Activated T-helper 17 cell treated with anti-CD3 and anti-CD28 coated beads, Interleukin-2, amount 50 U/mL, for 72 hours (primary cell): ENCODE results near the gene ORC4. TPM values are rescaled to one million over a fixed set of nuclear protein-coding genes. Genes with fewer than 3 reads are reported as not detected.

ENCODE experiments used
- ATAC-seq: fragments of 150-1000 bp; cut with Tn5 transposase; replicated peaks from 2 replicates; pipeline ENCODE4 v1.10.0; 2021; ENCODE audit warnings: mild to moderate bottlenecking, moderate library complexity
- H3K27ac Mint-ChIP-seq: one replicate; pipeline ENCODE4 v1.8.0; 2022; ENCODE audit warnings: mixed read lengths
- H3K27me3 Mint-ChIP-seq: one replicate; pipeline ENCODE4 v1.8.0; 2022; ENCODE audit warnings: mixed read lengths
- H3K36me3 Mint-ChIP-seq: one replicate; pipeline ENCODE4 v1.8.0; 2022; ENCODE audit warnings: low read depth, mild to moderate bottlenecking, mixed read lengths
- H3K4me1 Mint-ChIP-seq: one replicate; pipeline ENCODE4 v1.8.0; 2022; ENCODE audit warnings: mixed read lengths
- H3K4me3 Mint-ChIP-seq: one replicate; pipeline ENCODE4 v1.8.0; 2022; ENCODE audit warnings: mild to moderate bottlenecking, mixed read lengths
- H3K9me3 Mint-ChIP-seq: one replicate; pipeline ENCODE4 v1.8.0; 2022; ENCODE audit warnings: mixed read lengths
- total RNA-seq, 2 donors: library from RNA; stranded (reverse); gene quantifications; one replicate each; pipeline ENCODE4 v1.2.3, GENCODE V29; 2022

ORC4 gene
- 10 to 100 TPM; 31.9 to 32.4 TPM for total RNA-seq

DNA sequence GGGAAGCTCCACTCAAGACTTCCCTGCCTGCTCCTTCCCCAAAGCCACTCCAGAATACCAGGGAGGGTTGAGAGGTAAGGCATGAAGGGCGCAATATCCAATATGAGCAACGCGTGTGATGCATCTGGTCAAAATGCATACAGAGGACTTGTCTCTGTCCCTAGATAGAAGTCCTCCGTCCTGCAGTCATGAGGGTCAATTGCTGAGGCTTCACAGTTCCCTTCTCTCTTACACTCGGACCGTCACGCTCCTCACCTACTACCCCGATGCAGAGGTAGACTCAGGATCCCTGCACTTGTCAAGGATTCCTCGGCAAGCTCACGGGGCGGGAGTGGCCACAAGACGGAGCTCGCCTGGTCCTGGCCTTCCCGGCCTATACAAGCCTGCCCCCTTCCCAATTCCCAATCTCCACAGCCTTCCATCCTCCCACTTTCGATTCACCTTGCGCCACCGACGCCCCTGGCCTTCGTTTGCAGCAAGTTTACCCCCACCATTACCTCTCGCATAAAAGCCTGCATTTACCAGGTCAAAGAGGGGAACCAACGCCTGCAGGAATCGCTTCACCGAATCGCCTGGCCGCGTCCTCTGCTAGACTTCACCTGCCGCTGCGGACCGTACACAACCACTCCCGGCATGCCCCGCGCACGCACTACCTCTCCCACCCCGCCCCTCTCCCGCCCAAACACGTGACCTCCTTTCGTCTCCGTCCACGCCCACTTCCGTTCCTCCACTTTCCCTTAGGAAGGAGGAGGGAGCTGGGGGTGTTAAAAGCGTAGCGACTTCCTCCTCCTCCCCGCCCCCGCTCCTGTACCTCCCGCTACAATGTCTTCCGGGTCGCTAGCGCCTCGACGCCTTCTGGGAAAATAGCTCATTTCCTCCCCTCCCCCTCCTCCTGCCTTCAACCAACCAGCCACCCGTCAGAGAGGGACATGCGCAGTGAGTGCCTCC is at the start of gene ORC4:
TSS of gene ORC4 (minus strand) at position 627 of the 948 bp plus-strand sequence. CDS start 44,779 bp downstream, outside the sequence.
- peak within 1 kb of the TSS; percentile 85 for H3K27ac Mint-ChIP-seq
- H3K4me1 Mint-ChIP-seq, result peaks cover 24% of the 10 kb centered on the region
- ATAC-seq, result peak; percentile 91
- H3K36me3 Mint-ChIP-seq, result peaks cover 10% of the 10 kb centered on the region
- H3K4me3 Mint-ChIP-seq, result peak within 1 kb of the TSS; percentile 88
- H3K9me3 Mint-ChIP-seq, result no peaks in the 10 kb centered on the region
- H3K27me3 Mint-ChIP-seq, result no peaks in the 10 kb centered on the region

DNA sequence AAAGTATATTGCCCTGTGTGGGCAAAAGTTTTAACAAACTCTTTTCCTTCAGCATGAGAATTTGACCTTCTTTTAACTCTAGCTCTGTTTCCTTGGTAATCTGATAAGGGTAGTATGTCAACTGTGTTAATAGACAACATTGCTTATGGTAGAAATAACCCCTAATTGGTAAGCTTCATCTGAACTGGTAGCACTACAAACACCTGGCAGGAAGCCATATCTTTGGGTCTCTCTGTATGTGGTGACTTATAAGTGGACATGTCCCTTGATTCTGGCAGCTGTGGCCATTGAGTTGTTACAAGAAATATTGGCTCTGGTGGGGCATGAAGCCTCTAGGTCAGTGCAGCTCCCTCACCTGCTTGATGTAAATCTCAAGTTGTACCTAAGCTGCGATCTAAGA is 47.3 kb upstream of the ORC4 start:
- Mint-ChIP-seq H3K36me3 (no peaks in the 10 kb centered on the region), H3K4me3 (no peak overlapping the region), H3K4me1 (no peaks in the 10 kb centered on the region), H3K9me3 (no peaks in the 10 kb centered on the region), H3K27ac (no peak overlapping the region), H3K27me3 (no peaks in the 10 kb centered on the region)
- ATAC-seq, result no peak

DNA sequence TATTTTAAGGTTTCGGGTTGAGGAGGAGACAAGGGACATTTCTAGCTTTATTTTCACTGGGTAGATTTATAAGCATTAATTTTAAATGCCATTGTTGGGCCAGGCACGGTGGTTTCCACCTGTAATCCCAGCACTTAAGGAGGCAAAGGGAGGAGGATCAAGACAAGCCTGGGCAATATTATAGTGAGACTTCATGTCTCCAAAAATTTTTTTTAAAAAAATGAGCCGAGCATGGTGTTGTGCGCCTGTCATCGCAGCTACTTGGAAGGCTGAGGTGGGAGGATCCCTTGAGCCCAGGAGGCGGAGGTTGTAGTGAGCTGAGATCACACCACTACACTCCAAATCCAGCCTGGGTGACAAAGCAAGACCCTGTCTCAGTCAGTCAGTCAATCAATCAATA is 45.4 kb upstream of the ORC4 start:
- Mint-ChIP-seq H3K36me3 (no peaks in the 10 kb centered on the region), H3K27ac (no peak overlapping the region), H3K4me3 (no peak overlapping the region), H3K9me3 (no peaks in the 10 kb centered on the region), H3K27me3 (no peaks in the 10 kb centered on the region), H3K4me1 (no peaks in the 10 kb centered on the region)
- ATAC-seq, result no peak

DNA sequence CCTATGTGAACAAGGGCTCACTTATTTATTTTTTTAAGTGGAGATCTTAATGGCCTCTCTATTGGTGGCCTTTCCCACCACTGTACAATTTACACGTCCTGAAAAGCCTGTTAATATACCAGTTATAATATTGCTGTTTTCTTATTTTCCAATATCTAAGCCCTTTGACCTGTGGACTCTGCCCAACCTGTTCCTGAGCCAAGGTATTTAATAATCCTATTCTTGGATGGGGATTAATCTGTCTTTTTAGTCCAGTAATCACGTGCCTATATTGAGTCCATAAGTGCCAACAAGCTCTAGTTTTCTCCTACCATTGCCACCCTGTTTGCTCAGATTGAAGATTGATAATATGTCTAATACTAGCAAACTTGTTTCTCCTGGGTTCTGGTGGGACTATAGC is 43.1 kb upstream of the ORC4 start:
- H3K4me3 Mint-ChIP-seq, result no peak overlapping the region
- no peaks in the 10 kb centered on the region for H3K4me1 Mint-ChIP-seq
- H3K9me3 Mint-ChIP-seq, result no peaks in the 10 kb centered on the region
- H3K27me3 Mint-ChIP-seq, result no peaks in the 10 kb centered on the region
- ATAC-seq, result no peak
- no peaks in the 10 kb centered on the region for H3K36me3 Mint-ChIP-seq
- H3K27ac Mint-ChIP-seq, result no peak overlapping the region

DNA sequence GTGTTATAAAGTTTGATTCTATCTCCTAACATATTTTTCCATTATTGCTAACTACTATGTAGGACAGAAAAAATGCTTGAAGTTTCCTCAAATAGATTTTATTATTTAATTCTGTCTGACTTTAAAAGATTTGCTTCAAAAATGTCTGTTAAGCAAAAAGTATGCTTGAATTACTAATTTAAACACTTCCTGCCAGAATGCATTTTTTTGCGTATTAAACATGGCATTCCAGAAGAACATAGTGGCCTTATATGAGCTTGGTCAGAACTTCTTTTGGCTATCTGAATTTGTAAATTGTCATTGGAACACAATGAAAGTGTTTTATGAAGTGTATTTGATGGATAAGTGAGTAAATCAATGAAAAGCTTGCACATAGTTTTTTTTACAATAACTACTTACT is 38.1 kb upstream of the ORC4 start:
- no peaks in the 10 kb centered on the region for H3K27me3 Mint-ChIP-seq
- ATAC-seq, result no peak
- no peaks in the 10 kb centered on the region for H3K4me1 Mint-ChIP-seq
- no peak overlapping the region for H3K27ac Mint-ChIP-seq
- H3K36me3 Mint-ChIP-seq, result peaks cover 27% of the 10 kb centered on the region
- no peaks in the 10 kb centered on the region for H3K9me3 Mint-ChIP-seq
- no peak overlapping the region for H3K4me3 Mint-ChIP-seq

DNA sequence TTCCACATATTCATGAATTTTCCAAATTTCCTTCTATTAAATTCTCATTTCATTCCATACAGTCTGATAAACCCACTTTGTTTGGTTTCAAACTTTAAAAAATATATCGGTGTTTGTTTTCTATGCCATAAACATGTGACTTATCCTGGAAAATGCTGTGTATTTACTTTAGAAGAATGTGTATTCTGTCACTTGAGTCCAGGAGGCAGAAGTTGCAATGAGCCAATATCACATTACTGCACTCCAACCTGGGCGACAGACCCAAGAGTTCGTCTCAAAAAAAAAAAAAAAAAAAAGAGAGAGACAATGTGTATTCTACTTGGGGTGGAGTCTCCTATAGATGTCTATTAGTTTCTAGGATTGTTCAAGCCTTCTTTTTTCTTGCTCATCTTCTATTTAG is 32.1 kb upstream of the ORC4 start:
- peaks cover 4% of the 10 kb centered on the region for H3K9me3 Mint-ChIP-seq
- H3K36me3 Mint-ChIP-seq, result peaks cover 29% of the 10 kb centered on the region
- H3K27me3 Mint-ChIP-seq, result no peaks in the 10 kb centered on the region
- H3K4me3 Mint-ChIP-seq, result no peak overlapping the region
- no peak overlapping the region for H3K27ac Mint-ChIP-seq
- no peak for ATAC-seq
- H3K4me1 Mint-ChIP-seq, result peaks cover 17% of the 10 kb centered on the region

DNA sequence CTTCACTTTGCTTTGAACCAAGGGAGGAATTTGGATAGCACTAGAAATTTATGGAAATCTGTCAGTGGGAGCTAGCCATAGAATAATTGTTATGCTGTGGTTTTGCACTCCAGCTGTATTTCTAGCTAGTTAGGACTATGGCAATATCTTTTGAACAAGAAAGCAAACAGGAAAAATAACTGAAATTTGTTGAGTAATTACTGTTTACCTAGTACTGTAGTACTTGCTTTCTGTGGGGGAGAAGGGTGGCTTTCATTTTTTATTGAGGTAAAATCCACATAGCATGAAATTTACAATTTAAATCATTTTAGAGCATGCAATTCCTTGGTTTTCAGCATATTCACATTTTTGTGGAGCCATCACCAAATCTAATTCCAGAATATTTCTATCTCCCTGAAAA is 28.7 kb upstream of the ORC4 start:
- no peak for ATAC-seq
- Mint-ChIP-seq H3K36me3 (peaks cover 8% of the 10 kb centered on the region), H3K4me3 (no peak overlapping the region), H3K27me3 (no peaks in the 10 kb centered on the region), H3K4me1 (peaks cover 32% of the 10 kb centered on the region), H3K27ac (no peak overlapping the region), H3K9me3 (peaks cover 4% of the 10 kb centered on the region)

DNA sequence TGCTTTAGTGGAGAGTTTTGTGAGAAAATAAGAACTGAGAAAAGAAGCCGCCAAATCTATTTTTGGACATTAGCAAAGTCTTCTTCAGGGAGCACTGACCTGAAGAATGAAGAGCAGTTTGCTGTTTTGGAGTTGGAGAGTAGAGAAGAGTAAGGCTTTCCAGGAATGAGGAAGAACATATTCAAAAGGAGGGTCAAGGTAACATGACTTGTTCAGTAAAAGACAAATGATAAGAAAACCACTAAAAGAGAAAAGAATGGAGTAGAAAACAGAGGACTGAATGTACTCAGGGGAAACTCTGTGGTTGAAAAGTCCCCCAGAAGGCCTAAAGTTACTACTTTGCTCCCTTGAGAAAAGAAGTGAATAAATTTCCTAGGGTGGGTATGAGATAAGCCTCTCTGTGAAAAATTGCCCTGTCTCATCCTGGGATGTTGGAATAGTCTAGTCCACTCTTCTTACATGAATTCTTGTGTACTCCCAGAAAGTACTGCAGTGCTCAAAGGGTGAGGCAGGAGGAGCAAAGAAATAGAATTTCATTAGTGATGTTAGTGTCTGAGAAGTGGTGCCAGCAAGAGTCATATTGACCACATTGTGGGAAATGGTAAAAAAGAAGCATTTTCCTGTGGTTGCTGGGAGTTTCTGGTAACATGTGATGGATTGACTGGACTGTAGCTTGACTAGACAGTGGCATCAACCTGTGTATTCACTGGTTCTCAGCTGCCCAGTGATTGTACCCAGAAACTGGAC is 28.1 kb upstream of the ORC4 start:
- Mint-ChIP-seq H3K9me3 (peaks cover 4% of the 10 kb centered on the region), H3K27me3 (no peaks in the 10 kb centered on the region), H3K27ac (peak overlapping the region; percentile 2), H3K36me3 (peaks cover 8% of the 10 kb centered on the region), H3K4me3 (no peak overlapping the region), H3K4me1 (peaks cover 32% of the 10 kb centered on the region)
- ATAC-seq, result peak; percentile 81

DNA sequence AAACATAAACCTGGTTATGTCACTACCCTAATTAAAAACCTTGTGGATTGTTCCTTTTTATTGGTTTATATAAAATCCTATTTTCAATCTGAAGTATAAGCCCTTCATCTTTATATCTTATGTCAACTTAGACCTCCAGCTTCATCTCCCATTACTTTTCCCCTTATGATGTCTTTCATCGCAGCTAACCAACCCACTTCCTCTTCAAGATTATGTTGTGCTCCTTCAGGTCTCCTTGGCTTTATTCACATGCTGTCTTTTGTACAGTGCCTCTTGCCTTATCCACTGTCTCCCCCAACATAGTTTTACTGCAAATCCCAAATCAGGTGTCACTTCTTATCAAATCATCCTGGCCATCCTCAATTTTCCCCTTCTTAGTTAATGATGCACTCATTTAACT is 26.3 kb upstream of the ORC4 start:
- Mint-ChIP-seq H3K4me1 (peaks cover 32% of the 10 kb centered on the region), H3K4me3 (no peak overlapping the region), H3K36me3 (no peaks in the 10 kb centered on the region), H3K27me3 (no peaks in the 10 kb centered on the region), H3K9me3 (no peaks in the 10 kb centered on the region), H3K27ac (no peak overlapping the region)
- ATAC-seq, result no peak

DNA sequence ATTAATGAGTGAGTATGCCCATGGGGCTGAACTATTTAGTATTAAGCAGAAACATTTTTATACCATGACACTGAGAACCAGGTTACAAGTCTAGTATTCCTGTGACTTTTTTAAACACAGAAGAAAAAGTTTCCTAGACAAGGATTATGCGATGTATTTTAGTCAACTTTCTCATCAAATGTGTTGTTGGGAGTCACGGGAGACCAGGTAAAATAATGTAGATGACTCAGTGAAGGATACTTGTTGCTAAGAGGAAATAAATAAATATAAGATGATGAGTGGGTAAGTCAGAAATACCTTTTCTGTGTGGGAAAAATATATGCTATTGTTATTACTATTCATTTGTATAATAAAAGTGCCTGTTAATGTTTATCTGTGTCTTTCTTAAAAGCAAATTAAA is 23.8 kb upstream of the ORC4 start:
- H3K27ac Mint-ChIP-seq, result no peak overlapping the region
- H3K4me3 Mint-ChIP-seq, result no peak overlapping the region
- H3K4me1 Mint-ChIP-seq, result peaks cover 27% of the 10 kb centered on the region
- H3K36me3 Mint-ChIP-seq, result no peaks in the 10 kb centered on the region
- no peak for ATAC-seq
- H3K9me3 Mint-ChIP-seq, result no peaks in the 10 kb centered on the region
- no peaks in the 10 kb centered on the region for H3K27me3 Mint-ChIP-seq

DNA sequence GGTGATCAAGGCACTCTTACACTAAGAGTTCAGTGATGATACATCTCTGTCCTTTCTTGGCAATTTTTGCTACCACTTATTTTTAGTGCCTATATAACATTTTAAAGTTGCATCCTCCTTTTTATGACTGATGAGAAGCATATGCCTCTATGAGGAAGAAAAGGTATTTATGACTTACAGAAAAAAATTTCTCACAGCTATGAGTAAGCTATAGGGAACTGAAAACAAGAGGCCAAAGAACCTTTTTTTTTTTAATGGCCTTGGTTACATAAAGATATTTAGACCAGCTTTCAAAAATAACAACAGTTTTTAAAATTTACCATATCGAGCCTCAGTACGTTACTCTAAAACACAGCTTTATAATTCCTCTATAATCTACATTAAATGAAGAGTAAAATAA is 21.7 kb upstream of the ORC4 start:
- Mint-ChIP-seq H3K9me3 (no peaks in the 10 kb centered on the region), H3K4me1 (peaks cover 11% of the 10 kb centered on the region), H3K36me3 (no peaks in the 10 kb centered on the region), H3K4me3 (no peak overlapping the region), H3K27me3 (no peaks in the 10 kb centered on the region), H3K27ac (no peak overlapping the region)
- ATAC-seq, result no peak

DNA sequence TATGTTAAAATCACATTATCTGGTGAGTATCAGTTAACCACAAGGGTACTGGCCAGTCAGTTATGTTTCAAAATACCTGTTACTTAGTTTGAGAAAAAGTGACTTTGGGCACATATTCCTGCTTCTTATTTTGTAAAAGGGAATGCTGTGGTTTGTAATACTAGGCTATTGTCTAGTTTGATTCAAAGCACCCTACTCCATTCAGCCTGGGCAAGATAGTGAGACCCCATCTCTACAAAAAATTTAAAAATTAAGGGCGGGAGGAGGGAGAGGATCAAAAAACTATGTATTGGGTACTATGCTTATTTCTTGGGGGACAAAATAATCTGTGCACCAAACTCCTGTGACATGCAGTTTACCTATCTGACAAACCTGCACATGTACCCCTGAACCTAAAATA is 19.2 kb upstream of the ORC4 start:
- ATAC-seq, result no peak
- H3K27me3 Mint-ChIP-seq, result no peaks in the 10 kb centered on the region
- no peaks in the 10 kb centered on the region for H3K36me3 Mint-ChIP-seq
- no peak overlapping the region for H3K4me3 Mint-ChIP-seq
- no peaks in the 10 kb centered on the region for H3K4me1 Mint-ChIP-seq
- no peaks in the 10 kb centered on the region for H3K9me3 Mint-ChIP-seq
- H3K27ac Mint-ChIP-seq, result no peak overlapping the region

DNA sequence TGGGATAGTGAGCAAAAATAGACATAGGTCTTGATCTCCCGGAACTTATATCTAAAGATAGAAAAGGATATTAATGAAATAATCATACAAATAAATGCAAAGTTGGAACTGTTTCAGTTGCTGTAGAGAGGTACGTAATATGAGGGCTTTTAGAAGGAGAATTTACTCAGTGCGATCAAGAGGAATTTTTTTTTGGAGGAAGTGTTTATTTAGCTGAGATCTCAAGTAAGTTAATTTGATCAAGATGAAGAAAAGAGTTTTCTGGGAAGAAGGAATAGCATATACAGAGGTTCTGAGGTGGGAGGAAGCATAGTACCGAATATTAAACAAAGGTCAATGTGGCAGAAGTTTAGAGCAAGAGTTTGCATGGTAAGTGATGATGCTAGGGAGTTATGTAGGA is 11.7 kb upstream of the ORC4 start:
- no peaks in the 10 kb centered on the region for H3K9me3 Mint-ChIP-seq

DNA sequence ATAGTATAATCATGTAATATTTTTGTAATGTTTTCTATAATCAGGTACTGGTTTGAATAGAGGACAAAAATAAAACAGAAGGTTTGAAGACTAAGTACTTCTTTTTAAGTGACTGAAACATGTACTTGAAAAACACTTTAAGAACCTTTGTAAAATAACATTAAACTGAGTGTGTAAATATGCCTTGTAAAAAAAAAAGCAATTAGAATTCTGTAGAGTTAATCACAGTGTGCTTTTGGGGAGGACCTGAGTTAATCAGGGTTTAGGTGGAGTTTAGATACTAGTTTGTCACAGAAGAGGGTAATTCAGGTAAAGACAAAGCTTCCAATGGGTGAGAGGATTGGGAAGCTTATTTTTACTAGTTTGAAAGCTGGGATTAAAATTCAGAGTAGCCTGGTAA is 10.6 kb upstream of the ORC4 start:
- ATAC-seq, result no peak
- Mint-ChIP-seq H3K4me3 (no peak overlapping the region), H3K27me3 (no peaks in the 10 kb centered on the region), H3K4me1 (no peaks in the 10 kb centered on the region), H3K27ac (no peak overlapping the region), H3K9me3 (no peaks in the 10 kb centered on the region), H3K36me3 (no peaks in the 10 kb centered on the region)

More for the DNA sequence above, 11.7 kb upstream of the ORC4 start:
- Mint-ChIP-seq H3K36me3 (no peaks in the 10 kb centered on the region), H3K27ac (no peak overlapping the region), H3K4me3 (no peak overlapping the region), H3K27me3 (no peaks in the 10 kb centered on the region), H3K4me1 (no peaks in the 10 kb centered on the region)
- ATAC-seq, result no peak

DNA sequence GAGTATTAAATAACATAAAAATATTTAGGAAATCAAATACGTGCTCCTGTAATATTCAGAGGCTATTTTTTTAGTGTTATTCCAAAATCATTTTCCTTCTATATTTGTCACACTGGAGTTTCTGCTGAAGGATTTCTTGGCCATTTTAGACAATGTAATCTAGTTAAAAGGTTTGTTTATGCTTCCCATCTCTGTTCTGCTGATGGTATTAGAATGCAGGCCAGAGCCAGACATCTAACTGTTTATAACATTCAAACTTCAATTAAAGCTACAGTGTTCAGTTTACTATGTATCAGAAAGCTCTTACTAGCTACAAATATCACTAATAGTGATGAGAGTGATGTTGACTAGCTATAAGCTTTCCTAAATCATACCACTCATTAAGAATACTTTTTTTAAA is 8.2 kb upstream of the ORC4 start:
- no peak overlapping the region for H3K27ac Mint-ChIP-seq
- no peak overlapping the region for H3K4me3 Mint-ChIP-seq
- H3K9me3 Mint-ChIP-seq, result no peaks in the 10 kb centered on the region
- peaks cover under 1% of the 10 kb centered on the region for H3K4me1 Mint-ChIP-seq
- no peaks in the 10 kb centered on the region for H3K27me3 Mint-ChIP-seq
- ATAC-seq, result no peak
- H3K36me3 Mint-ChIP-seq, result no peaks in the 10 kb centered on the region
